Neural crest cell (in vitro differentiated cells): ENCODE measurements around the gene BEST2. TPM values are rescaled to one million over a fixed set of nuclear protein-coding genes. Genes with fewer than 3 reads are reported as not detected.

Source experiments
- DNase-seq: peaks from one replicate; pipeline ENCODE4 v3.0.0; 2021; ENCODE audit warnings: low read depth, mixed read lengths, low spot score
- H3K27ac Mint-ChIP-seq: one replicate; pipeline ENCODE4 v1.8.0; 2021; ENCODE audit warnings: mild to moderate bottlenecking, mixed read lengths; ENCODE audit not compliant: unreplicated experiment
- H3K27me3 Mint-ChIP-seq: 2 replicates; pipeline ENCODE4 v1.8.0; 2021; ENCODE audit warnings: low read depth, mild to moderate bottlenecking, mixed read lengths
- H3K36me3 Mint-ChIP-seq: 2 replicates; pipeline ENCODE4 v1.8.0; 2021; ENCODE audit warnings: low read depth, mild to moderate bottlenecking, mixed read lengths
- H3K4me1 Mint-ChIP-seq: 2 replicates; pipeline ENCODE4 v1.8.0; 2021; ENCODE audit warnings: mixed read lengths
- H3K4me3 Mint-ChIP-seq: one replicate; pipeline ENCODE4 v1.8.0; 2021; ENCODE audit warnings: mild to moderate bottlenecking, mixed read lengths
- H3K9me3 Mint-ChIP-seq: 2 replicates; pipeline ENCODE4 v1.8.0; 2021; ENCODE audit warnings: mixed read lengths
- CTCF ChIP-seq: fragments of 200-600 bp; sonication (generic); conservative IDR thresholded peaks from 2 replicates; pipeline ENCODE4 v1.5.0; 2021; ENCODE audit warnings: antibody characterized with exemption, mild to moderate bottlenecking
- total RNA-seq: library from RNA; stranded (reverse); gene quantifications from 2 replicates; pipeline ENCODE4 v1.2.1, GENCODE V29; 2021

BEST2 gene
- total RNA-seq, 1 donor from 2014 or later, result not detected

GRCh38 chr19:12799742-12800465 lies 48.3 kb downstream of the BEST2 start:
- Mint-ChIP-seq H3K27me3 (peaks cover 3% of the 10 kb centered on the region), H3K36me3 (no peaks in the 10 kb centered on the region), H3K27ac (no peak overlapping the region), H3K4me3 (peak overlapping the region; percentile 94), H3K4me1 (peaks cover 28% of the 10 kb centered on the region), H3K9me3 (no peaks in the 10 kb centered on the region)
- DNase-seq, result no peak
- TF ChIP-seq CTCF, result no peak

DNA sequence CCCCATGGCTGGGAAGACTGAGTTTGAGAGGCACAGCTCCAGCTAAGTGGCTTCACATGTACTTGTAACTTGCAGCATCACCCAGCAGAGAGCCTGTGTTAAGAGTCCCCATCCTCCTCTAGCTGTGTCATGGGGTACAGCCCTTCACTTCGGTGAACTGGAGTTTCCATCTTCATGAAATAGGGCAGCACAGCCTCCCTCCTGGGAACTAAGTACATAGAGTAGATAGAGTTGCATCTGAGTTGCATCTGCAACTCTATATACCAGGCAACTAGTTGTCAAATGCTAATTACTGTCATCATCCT lies 48.8 kb downstream of the BEST2 start:
- no peak for TF ChIP-seq CTCF
- Mint-ChIP-seq H3K4me3 (peak overlapping the region; percentile 94), H3K9me3 (no peaks in the 10 kb centered on the region), H3K36me3 (no peaks in the 10 kb centered on the region), H3K4me1 (peaks cover 28% of the 10 kb centered on the region), H3K27me3 (peaks cover 3% of the 10 kb centered on the region), H3K27ac (no peak overlapping the region)
- no peak for DNase-seq

DNA sequence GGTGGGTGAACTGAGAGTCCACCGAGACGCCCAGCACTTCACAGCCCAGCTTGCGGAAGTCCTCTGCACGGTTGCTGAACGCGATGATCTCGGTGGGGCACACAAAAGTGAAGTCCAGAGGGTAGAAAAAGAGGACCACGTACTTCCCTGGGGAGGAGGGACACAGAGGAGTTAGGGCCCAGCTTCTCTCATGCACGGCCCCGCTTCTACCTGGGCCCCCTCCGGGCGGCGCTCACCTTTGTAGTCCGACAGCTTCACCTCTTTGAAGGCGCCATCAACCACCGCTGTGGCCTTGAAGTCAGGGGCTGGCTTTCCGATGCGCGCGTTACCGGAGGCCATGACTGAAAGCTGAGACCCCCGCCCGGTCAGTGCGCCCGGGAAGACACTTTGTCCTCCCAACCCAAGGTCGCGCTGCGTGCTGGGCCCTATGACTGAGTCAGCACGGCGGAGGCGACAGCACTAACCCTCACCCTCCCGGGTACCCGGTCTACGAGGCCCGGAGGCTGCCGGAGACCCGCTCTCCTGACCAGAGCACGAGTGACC lies 49.4 kb downstream of the BEST2 start:
- H3K36me3 Mint-ChIP-seq, result no peaks in the 10 kb centered on the region
- no peaks in the 10 kb centered on the region for H3K9me3 Mint-ChIP-seq
- peak overlapping the region; percentile 94 for H3K4me3 Mint-ChIP-seq
- H3K27me3 Mint-ChIP-seq, result peaks cover 3% of the 10 kb centered on the region
- H3K27ac Mint-ChIP-seq, result peak overlapping the region; percentile 81
- DNase-seq, result no peak
- H3K4me1 Mint-ChIP-seq, result peaks cover 25% of the 10 kb centered on the region
- no peak for TF ChIP-seq CTCF

DNA sequence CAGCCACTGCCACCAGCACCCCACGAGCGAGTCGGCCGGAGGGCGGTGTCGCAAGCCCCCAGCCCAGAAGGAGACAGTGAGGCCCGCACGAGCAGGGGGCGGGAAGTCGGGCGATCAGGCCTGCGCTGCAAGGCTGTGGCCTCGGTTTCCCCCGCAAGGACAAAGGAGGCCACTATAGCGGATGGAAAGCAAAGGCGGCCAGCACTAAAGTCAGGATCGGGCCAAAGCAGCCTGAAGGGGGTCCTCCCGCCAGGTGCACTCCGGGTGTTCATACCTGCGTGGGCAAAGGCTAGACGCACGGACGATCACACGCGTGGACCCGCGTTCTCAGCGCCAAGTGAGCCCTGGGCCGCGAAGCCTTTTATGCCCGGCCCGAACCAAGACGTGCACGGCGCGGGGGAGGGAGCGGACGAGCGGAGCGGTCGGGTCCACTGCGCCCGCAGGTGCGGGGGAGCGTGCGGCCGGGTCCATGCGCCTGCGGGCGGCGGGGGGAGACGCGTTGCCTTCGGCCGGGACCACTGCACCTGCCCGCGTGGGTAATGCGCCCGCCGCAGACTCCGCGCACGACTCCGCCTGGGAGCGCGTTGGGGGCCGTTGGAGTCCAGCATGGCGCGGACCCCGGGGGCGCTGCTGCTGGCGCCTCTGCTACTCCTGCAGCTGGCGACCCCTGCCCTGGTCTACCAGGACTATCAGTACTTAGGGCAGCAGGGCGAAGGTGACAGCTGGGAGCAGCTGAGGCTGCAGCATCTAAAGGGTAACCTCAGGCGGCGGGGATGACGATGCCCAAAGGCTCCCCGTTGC lies 50.1 kb downstream of the BEST2 start, which contains the start of the genes PRDX2 and THSD8:
Gene PRDX2, minus strand, starts transcription at position 335 of the 801 bp plus-strand sequence. CDS start 539 bp downstream, outside the sequence.
Gene THSD8, plus strand, starts transcription at position 604 of the 801 bp plus-strand sequence. Its CDS starts 3 bp downstream, at position 607.
- Mint-ChIP-seq H3K27ac (peak within 1 kb of the TSS; percentile 81), H3K36me3 (peaks cover 3% of the 10 kb centered on the region), H3K9me3 (no peaks in the 10 kb centered on the region), H3K4me1 (peaks cover 25% of the 10 kb centered on the region), H3K4me3 (peak within 1 kb of the TSS; percentile 94), H3K27me3 (no peaks in the 10 kb centered on the region)
- DNase-seq, result peak; percentile 77
- no peak for TF ChIP-seq CTCF

- TF ChIP-seq CTCF, result no peak
- Mint-ChIP-seq H3K9me3 (no peaks in the 10 kb centered on the region), H3K4me3 (peak overlapping the region; percentile 94), H3K27ac (no peak overlapping the region), H3K36me3 (peaks cover 3% of the 10 kb centered on the region), H3K4me1 (peaks cover 29% of the 10 kb centered on the region), H3K27me3 (no peaks in the 10 kb centered on the region)
- no peak for DNase-seq
These were observed 50.9 kb downstream of the BEST2 start for GRCh38 chr19:12802267-12803106.
